Hepatic stellate cell (primary cell): ENCODE data around the gene TRIM47.

Experiments used
- DNase-seq: peaks from one replicate; pipeline ENCODE4 v3.0.0; 2011; ENCODE audit warnings: low spot score

TRIM47 gene

DNA sequence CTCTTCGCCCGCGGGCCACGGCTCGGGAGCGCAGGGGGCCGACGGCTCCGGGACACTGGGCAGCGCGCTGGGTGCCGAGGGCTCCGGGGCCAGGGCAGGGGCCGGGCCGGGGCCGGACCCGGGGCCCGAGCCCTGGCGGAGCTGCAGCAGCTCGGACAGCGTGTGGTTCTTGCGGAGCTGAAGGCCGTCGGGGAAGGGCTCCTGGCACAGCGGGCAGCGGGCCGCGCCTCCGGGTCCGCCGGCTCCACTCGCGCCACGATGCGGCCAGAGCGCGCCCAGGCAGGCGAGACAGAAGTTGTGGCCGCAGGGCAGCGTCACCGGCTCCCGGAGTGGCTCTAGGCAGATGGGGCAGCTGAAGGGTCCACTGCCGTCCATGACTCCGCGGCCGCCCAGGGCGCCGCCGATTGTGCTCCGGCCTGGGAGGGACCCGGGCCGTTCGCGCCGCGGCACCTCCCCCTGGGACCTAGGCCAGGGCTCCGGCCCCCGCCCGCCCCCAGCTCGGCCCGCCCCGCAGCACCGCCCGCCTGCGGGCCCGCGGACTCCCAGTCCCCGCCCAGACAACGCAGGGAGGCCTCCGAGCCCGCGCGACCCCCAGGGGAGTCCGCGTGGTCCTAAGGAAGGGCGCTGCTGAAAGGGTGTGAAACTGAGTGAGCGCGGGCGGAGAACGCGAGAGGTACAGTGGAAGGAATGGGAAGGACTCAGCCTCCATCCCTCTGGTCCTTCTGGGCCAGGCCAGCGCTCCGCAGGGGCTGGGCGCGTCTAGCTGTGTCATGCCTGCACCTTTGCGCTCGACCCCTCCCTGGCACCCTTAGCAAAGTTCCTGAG, at the start of gene TRIM47:
TRIM47 (minus strand) TSS at position 408 of the 825 bp plus-strand sequence; CDS start at position 375, 33 bp downstream.
- DNase-seq: peak; percentile 66

GRCh38 chr17:75927286-75927922, 49.0 kb upstream of the TRIM47 start:
- peak; percentile 47 for DNase-seq

GRCh38 chr17:75926456-75926855, 48.1 kb upstream of the TRIM47 start:
- no peak for DNase-seq

GRCh38 chr17:75925912-75926311, 47.5 kb upstream of the TRIM47 start:
- DNase-seq: no peak

DNA sequence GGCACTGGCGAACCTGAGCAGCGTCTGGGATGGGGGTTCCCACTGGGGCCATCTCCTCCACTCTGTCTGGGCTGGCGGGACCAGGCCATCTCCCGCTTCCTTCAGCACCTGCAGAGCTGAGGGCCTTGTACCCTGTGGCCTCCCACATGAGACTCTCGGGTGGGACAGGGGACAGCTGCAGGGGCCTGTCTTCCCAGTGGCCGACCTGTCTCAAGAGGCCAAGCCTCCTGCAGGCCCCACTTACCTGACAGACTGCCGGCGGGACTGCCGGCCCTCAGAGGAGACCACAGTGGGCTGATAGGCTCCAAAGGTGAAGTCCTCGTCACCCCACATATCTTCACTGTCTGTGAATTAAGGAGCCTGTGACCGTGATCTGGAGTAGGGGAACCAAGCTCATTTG, 46.7 kb upstream of the TRIM47 start:
- DNase-seq: no peak

GRCh38 chr17:75922963-75923874, 44.8 kb upstream of the TRIM47 start:
- DNase-seq: no peak

GRCh38 chr17:75922173-75922961, 44.0 kb upstream of the TRIM47 start:
- no peak for DNase-seq

GRCh38 chr17:75921596-75921995, 43.2 kb upstream of the TRIM47 start:
- DNase-seq: no peak

- no peak for DNase-seq
Observed at GRCh38 chr17:75920045-75920560, 41.7 kb upstream of the TRIM47 start.

GRCh38 chr17:75919611-75920010, 41.2 kb upstream of the TRIM47 start:
- DNase-seq: no peak

DNA sequence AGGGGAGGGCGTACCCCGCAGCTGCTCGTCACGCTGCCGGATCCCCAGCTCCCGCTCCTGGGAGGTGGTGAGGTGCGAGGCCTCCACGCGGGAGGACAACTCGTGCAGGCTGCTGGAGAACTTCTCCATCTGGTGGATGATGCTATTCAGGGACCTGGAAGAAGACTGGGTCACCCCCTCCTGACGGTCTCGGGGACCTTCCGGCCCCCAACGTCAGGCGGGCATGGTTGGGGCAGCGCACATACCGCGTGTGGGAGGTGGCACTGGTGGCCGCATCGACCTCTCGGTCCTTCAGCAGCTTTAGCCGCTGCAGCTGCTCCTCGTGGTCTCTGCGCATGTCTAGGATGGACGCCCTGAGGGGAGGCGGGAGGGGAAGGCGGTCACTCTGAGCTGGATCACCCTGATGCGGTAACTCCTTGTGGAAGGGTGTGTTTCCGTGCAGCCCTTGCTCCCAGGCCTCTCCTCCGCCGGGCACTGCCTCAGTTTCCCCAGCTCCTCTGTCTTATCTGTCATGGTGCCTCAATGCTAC, 39.6 kb upstream of the TRIM47 start:
- no peak for DNase-seq

DNA sequence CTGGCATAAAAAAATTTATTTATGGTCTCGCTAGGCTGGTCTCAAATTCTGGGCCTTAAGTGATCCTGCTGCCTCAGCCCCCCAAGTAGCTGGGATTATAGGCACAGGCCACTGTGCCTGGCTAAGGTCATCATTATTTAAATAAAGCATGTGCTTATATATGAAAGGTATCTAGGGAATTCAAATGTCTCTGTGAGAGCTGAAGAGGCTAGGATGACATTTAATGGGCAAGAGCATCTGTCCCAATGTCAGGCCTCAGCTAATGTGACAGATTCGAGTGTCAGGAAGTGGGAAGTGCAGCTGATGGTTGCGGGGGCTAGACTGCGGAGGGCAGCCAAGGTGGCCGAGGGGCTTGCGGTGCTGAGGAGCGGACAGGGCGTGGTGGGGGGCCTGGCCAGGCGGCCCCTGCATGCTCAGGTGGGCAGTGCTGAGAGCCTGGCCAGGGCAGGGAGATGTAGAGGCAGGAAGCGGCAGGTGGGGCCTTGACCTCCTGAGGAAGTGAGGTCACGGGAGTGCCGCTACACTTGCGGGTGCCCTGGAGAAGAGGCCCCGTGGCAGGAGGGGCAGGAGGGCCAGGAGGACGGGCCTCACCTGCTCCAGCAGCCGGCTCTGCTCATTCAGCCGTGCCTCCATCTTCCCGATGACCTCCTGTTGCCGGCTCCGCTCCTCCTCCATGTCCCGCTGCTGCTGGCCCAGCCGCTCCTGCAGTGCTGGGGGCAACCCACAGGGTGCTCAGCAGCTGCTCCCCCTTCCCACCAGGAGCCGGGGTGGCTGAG, 38.9 kb upstream of the TRIM47 start:
- DNase-seq: no peak

DNA sequence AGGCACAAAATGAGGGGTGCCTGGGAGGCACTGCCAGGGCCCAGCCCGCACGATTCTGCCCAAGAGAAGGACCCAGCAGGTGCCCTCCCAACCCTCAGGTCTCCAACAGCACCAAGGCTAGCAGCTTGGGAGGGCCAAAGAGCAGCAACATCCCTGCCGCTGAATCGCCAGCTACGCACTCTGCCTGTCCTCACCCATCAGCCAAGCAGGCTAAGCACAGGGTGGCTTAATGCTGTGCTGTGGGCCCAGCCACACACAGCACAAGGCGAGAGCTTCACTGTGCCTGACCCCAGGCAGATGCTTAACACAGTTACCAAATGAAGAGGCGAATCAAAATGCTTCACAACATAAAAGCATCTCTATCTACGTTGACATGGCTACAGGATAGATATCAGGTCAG, 36.9 kb upstream of the TRIM47 start:
- DNase-seq: no peak

- DNase-seq: no peak
Observed at GRCh38 chr17:75914643-75915267, 36.4 kb upstream of the TRIM47 start.

- no peak for DNase-seq
Observed at GRCh38 chr17:75913537-75914210, 35.3 kb upstream of the TRIM47 start.

DNA sequence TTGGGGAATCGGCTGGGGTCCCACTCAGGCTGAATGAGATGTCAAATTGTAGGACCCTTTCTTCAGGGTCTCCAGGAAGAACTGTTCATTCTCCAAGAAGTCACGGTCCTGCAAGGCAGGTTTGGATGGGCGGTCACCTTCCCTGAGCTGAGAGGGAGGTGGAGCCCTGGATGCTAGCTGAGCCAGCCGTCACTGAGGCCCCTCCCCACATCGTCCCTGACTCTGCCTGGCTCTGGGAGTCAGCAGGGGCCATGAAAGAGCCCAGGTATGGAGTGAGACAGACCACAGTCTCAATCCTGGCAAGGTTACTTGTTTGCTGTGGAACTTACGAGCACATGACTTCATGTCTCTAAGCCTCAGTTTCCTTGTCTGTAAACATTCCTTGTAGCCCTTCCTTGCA, 32.3 kb upstream of the TRIM47 start:
- DNase-seq: no peak

- no peak for DNase-seq
Observed at GRCh38 chr17:75909812-75910274, 31.5 kb upstream of the TRIM47 start.

GRCh38 chr17:75909051-75909811, 30.9 kb upstream of the TRIM47 start:
- no peak for DNase-seq
